Transverse colon (tissue), 4 donors: Measurements from ENCODE around the gene MEIS2. TPM values are rescaled to one million over a fixed set of nuclear protein-coding genes. Genes with fewer than 3 reads are reported as not detected.

Experiments used
- DNase-seq: peaks from one replicate; pipeline ENCODE4 v3.0.0-alpha.2; 2019
- H3K27ac ChIP-seq, 4 donors: fragments of 200-600 bp; sonication (generic); 2 replicates each; pipeline ENCODE4 v1.5.1; 2016 to 2018; ENCODE audit warnings: inconsistent platforms in 4 of 4
- H3K27me3 ChIP-seq: fragments of 200-600 bp; sonication (generic); 2 replicates; pipeline ENCODE4 v1.5.1; 2017; ENCODE audit warnings: inconsistent platforms
- H3K36me3 ChIP-seq, 4 donors: fragments of 200-600 bp; sonication (generic); 2 replicates each; pipeline ENCODE4 v1.5.1; 2017 to 2019; ENCODE audit warnings: inconsistent platforms in 4 of 4
- H3K4me1 ChIP-seq, 4 donors: fragments of 200-600 bp; sonication (generic); 2 replicates each; pipeline ENCODE4 v1.5.1; 2017 to 2020; ENCODE audit warnings: inconsistent platforms in 4 of 4
- H3K4me3 ChIP-seq, 4 donors: fragments of 200-600 bp; sonication (generic); 1 replicate in 1 of 4; 2 replicates in 3 of 4; pipeline versions ENCODE4 v1.5.1 to v1.6.1; 2017 to 2019; ENCODE audit warnings: inconsistent platforms in 4 of 4
- H3K9me3 ChIP-seq, 2 donors: fragments of 200-600 bp; sonication (generic); 2 replicates each; pipeline ENCODE4 v1.5.1; 2017 to 2019; ENCODE audit warnings: inconsistent platforms in 2 of 2
- CTCF ChIP-seq, 5 experiments: fragments of 200-600 bp in 3 of 5; fragments of 450-650 bp in 2 of 5; sonication (generic) in 3 of 5; IDR thresholded peaks; 1 replicate in 2 of 5; 2 replicates in 3 of 5; pipeline ENCODE4 v1.5.1; 2016 to 2017; ENCODE audit warnings: antibody characterized with exemption in 5 of 5, inconsistent platforms in 3 of 5, mild to moderate bottlenecking in 2 of 5, moderate library complexity in 1 of 5
- EP300 ChIP-seq: sonication (generic); formaldehyde crosslinking; IDR thresholded peaks from one replicate; pipeline ENCODE4 v1.6.1; 2017; ENCODE audit warnings: antibody characterized with exemption, low read depth
- POLR2A ChIP-seq: fragments of 450-650 bp; IDR thresholded peaks from one replicate; pipeline ENCODE4 v1.6.1; 2016; ENCODE audit warnings: antibody characterized with exemption, mild to moderate bottlenecking, moderate library complexity
- POLR2AphosphoS5 ChIP-seq, 3 donors: sonication (generic); formaldehyde crosslinking; IDR thresholded peaks; one replicate each; pipeline ENCODE4 v1.6.1; 2016; ENCODE audit warnings: antibody characterized with exemption in 3 of 3
- WGBS, 2 donors: methylation state at CpG; one replicate each; pipeline ENCODE4 v1.1.5; 2018; ENCODE audit warnings: low coverage in 1 of 2; 5-methylcytosine and 5-hydroxymethylcytosine counted together
- in situ Hi-C, 4 donors: fragments of 200-750 bp; cut with MboI; loops; one replicate each; pipeline versions ENCODE4 v1.15.0 to v1.15.1; 2017; ENCODE audit warnings: low sequenced_read_pairs in 3 of 4, low pct_ligation_motif_present in 1 of 4, low pct_unique_long_range_greater_than_20kb in 1 of 4
- intact Hi-C: fragments of 100-400 bp; cut with DNase I; formaldehyde crosslinking; loops from one replicate; pipeline ENCODE4 v1.15.1; 2023; ENCODE audit warnings: low total_unique reads
- total RNA-seq, 4 donors: library from RNA; depleted of rRNA; stranded (reverse); fragments of >200 nt; gene quantifications; one replicate each; pipeline ENCODE4 v1.1.0, GENCODE V29; 2016

Gene MEIS2
- total RNA-seq, 4 donors from 2014 or later: 16.5 to 43.4 (median 32.7) TPM

GRCh38 chr15:36893276-36893675 lies 207.1 kb downstream of the MEIS2 start:
- H3K9me3 ChIP-seq: no peaks in the 10 kb centered on the region
- H3K4me1 ChIP-seq: peaks cover 0 to 3% (median 0%) of the 10 kb centered on the region in 4 donors
- H3K27ac ChIP-seq: no peak overlapping the region
- WGBS, 2 donors: 83 to 86% methylated on average over 1 of the region's 1 CpG
- H3K36me3 ChIP-seq: no peaks in the 10 kb centered on the region
- H3K4me3 ChIP-seq: no peak overlapping the region
- TF ChIP-seq EP300: no peak
- no peak for TF ChIP-seq POLR2A
- TF ChIP-seq CTCF (IDR thresholded peaks at IDR 0.05): no peak
- no peak for TF ChIP-seq POLR2AphosphoS5 (IDR thresholded peaks at IDR 0.05)
- H3K27me3 ChIP-seq: peaks cover 30% of the 10 kb centered on the region
- no peak for DNase-seq
- intact Hi-C loops: no loop called here
- in situ Hi-C loops: loop anchor here in 3 of 4 donors (25.0 kb wide), 2 partner anchors 219 to 994 kb away; partner anchors contain the start of gene MEIS2 (in 1 of the 3)

DNA sequence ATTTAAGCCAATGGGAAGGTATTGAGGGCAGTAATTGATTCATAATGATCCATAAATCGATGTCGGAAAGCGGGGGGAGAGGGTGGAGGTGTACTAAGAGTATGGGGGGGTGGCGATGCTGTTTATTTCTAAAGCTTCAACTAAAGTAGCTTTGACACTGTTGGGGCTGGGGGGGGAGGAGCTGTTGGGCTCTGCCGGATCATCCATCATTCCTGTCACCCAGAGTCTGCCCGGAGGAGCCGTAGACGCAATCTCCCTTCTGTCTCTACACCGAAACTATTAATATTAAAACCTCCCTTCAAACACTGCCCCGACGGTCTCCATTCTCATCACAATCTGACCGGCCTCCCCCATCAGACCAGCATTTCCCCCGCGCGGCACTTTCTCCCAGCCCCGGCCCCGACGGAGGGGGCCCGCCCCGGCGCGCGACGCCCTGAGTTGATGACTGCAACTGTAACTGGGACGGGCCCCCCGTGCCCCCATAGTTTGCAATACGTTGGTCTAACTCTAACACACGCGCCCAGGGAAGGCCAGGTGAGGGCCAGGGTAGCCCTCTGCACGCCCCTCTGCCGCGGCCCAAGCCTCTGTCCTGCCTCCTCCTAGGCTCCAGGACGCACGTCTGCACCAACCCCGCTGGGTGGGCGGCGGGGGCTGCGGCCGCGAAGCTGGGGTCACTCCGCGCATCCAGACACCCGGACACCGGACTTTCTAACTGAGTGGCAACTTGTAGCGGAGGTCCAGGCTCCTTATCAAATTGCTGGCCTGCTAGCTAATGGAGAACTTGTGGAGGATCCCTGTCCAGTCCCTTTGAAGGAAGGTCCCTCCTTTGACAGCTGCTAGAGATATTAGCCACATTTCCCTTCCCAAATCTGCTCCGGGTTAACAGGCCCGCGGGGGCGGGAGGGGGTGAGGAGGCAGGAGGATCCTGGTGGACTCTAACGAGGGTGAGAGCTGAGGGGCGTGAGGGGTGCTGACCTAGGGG lies 212.0 kb downstream of the MEIS2 start:
- no peak for TF ChIP-seq CTCF (IDR thresholded peaks at IDR 0.05)
- no peak for TF ChIP-seq POLR2A
- no peak for TF ChIP-seq POLR2AphosphoS5 (IDR thresholded peaks at IDR 0.05)
- no peak for TF ChIP-seq EP300
- H3K9me3 ChIP-seq: no peaks in the 10 kb centered on the region
- H3K4me3 ChIP-seq: peak overlapping the region in 3 of 4 donors; percentile 2 to 44 (median 25)
- H3K27me3 ChIP-seq: peaks cover 80% of the 10 kb centered on the region
- WGBS, 2 donors: 13 to 23% methylated on average over 10 to 51 of the region's 51 CpGs
- peaks cover 0 to 3% (median 2%) of the 10 kb centered on the region in 4 donors for H3K4me1 ChIP-seq
- no peak for DNase-seq
- intact Hi-C loops (loop anchor here (5.0 kb wide), 1 partner anchor 209 kb away; no protein-coding TSS in a partner anchor), in situ Hi-C loops (loop anchor here (10.0 to 25.0 kb wide), 3 partner anchors 216 to 999 kb away; partner anchors contain the start of gene MEIS2 (in 4 of the 4))
- H3K27ac ChIP-seq: peak overlapping the region; percentile 43 to 83 (median 71)
- H3K36me3 ChIP-seq: no peaks in the 10 kb centered on the region

DNA sequence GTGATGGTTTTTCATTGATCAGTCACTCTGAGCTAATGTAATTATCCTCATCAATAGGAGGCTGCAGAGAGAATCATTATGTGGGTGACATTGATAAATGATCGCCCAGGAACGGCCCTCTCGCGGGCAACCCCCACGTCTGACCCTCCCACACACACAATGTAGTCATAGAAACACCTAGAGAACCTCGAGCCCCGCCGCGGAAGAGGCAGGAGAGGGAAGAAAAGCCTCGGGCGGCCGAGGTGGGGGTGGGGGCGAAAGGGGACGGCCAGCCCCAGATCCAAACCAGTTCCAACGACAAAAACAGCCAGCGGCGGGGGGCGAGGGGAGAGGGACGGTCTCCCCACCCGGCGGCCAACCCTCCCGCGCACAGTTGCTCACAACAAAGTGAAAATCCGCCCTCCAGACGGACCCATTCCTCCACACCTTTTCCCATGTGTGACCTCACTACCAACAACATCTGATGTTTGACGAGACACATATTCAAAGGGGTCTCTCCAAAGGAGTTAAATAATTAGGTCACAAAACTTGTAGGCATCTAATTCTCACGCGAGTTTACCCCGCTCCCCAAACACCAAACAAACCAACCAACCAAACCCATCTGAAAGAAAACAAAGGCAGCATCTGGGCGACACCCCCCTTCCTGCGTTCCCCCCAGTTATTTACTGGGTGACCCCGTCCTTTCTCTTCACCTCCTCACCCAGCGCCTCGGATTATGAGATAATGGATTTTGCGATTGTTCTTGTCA lies 213.0 kb downstream of the MEIS2 start:
- Histone ChIP-seq H3K4me1 (peaks cover 0 to 10% (median 2%) of the 10 kb centered on the region in 4 donors), H3K27me3 (peaks cover 89% of the 10 kb centered on the region)
- in situ Hi-C loops: loop anchor here (10.0 to 25.0 kb wide), 3 partner anchors 217 to 1000 kb away; partner anchors contain the start of gene MEIS2 (in 4 of the 4)

GRCh38 chr15:36886701-36887100 lies 213.6 kb downstream of the MEIS2 start:
- intact Hi-C loops (loop anchor here (5.0 kb wide), 1 partner anchor 211 kb away; no protein-coding TSS in a partner anchor), in situ Hi-C loops (loop anchor here (10.0 to 25.0 kb wide), 3 partner anchors 218 to 1001 kb away; partner anchors contain the start of gene MEIS2 (in 4 of the 4))
- no peak for DNase-seq
- Histone ChIP-seq H3K27ac (peak overlapping the region; percentile 42 to 83 (median 71)), H3K4me1 (peaks cover 0 to 10% (median 2%) of the 10 kb centered on the region in 4 donors), H3K36me3 (no peaks in the 10 kb centered on the region), H3K27me3 (peaks cover 96% of the 10 kb centered on the region), H3K4me3 (no peak overlapping the region), H3K9me3 (no peaks in the 10 kb centered on the region)
- WGBS, 2 donors: 27 to 38% methylated on average over 8 of the region's 8 CpGs
- TF ChIP-seq CTCF (IDR thresholded peaks at IDR 0.05): no peak

More for the DNA sequence above, 213.0 kb downstream of the MEIS2 start:
- H3K36me3 ChIP-seq: no peaks in the 10 kb centered on the region
- WGBS, 2 donors: 13 to 27% methylated on average over 5 to 35 of the region's 35 CpGs
- TF ChIP-seq POLR2AphosphoS5 (IDR thresholded peaks at IDR 0.05): no peak
- no peak for DNase-seq
- peak overlapping the region in 3 of 4 donors; percentile 1 to 44 (median 25) for H3K4me3 ChIP-seq
- H3K27ac ChIP-seq: peak overlapping the region; percentile 37 to 83 (median 71)
- intact Hi-C loops: loop anchor here (5.0 kb wide), 1 partner anchor 210 kb away; no protein-coding TSS in a partner anchor
- H3K9me3 ChIP-seq: no peaks in the 10 kb centered on the region
